HG02840 (cell line): ENCODE results near the gene SAMD4B.

Experiments used
- ATAC-seq: cut with Tn5 transposase; IDR thresholded peaks from one replicate; pipeline ENCODE4 v1.9.1; 2021; ENCODE audit warnings: mild to moderate bottlenecking, moderate library complexity, moderate number of reproducible peaks; ENCODE audit not compliant: unreplicated experiment, low FRiP score

SAMD4B gene

DNA sequence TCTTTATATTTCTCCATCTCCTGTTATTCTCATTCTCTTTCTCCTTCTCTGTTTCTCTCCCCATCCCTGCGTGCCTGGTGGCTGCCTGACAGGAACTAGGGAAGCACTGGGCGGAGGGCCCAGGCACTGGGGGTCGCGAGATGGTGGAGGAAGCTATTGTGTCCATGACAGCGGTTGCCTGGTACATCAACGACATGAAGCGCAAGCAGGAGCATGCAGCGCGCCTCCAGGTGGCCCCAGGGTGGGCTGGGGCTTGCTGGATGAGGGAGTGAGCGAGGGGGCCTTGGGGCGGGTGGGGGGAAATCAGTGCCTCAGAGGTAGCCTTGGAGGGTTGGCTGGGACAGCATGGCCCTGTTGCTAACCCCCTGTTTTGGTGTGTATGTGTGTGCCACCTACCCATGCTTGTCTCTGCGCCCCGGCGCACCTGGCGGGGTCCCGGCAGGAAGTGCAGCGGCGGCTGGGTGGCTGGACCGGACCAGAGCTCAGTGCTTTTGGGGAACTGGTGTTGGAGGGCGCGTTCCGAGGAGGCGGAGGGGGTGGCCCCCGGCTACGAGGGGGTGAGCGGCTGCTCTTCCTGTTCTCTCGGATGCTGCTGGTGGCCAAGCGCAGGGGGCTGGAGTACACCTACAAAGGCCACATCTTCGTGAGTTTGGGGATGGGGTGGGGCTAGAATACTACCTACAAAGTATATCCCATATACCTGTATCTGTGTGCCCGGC, 75.4 kb downstream of the SAMD4B start:
- ATAC-seq = no peak

DNA sequence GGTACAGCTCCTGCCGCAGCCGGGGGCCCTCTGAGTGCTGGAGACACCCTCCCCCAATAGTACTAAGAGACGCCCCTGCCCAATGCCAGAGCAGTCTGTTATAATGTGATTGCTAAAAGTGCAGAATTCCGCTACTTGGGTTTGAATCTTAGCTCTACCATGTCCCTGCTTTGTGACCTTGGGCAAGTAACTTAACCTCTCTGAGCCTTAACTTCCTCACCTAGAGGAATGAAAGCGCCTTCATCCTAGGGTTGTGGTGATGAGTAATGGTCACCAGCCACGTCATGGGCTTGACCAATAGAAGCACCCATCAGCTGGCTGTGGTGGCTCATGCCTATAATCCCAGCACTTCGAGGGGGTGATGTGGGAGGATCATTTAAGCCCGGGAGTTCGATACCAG, 76.8 kb downstream of the SAMD4B start:
- ATAC-seq = no peak

DNA sequence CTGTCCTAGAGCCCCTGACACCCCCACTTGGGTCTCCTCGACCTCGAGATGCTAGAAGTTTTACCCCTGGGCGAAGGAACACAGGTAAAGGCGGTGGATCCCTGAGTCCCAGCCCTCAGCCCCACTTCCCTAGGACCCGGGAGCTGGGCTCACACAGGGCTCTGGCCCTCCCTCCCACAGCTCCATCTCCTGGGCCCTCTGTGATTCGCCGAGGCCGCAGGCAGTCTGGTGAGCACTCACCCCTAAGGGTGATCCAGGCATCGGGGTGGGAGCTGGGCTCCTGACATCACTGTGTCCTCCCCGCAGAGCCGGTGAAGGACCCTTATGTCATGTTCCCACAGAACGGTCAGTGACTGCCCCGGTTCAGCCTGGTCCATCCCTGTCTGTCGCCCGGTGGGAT, 78.5 kb downstream of the SAMD4B start:
- ATAC-seq = no peak

DNA sequence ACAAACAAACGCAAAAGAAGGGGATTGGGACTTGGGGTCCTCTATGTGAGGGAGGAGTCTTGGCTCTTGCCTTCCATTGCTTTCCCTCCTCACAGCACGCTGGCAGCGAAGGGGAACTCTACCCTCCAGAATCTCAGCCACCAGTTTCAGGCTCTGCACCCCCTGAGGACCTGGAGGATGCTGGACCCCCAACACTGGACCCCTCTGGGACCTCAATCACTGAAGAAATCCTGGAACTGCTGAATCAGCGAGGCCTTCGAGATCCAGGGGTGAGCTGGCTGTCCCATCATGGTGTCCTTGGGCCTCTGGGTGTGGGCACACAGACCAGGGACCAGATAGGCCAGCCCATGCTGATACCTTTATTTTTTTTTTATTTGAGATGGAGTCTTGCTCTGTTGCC, 79.8 kb downstream of the SAMD4B start:
- no peak for ATAC-seq

DNA sequence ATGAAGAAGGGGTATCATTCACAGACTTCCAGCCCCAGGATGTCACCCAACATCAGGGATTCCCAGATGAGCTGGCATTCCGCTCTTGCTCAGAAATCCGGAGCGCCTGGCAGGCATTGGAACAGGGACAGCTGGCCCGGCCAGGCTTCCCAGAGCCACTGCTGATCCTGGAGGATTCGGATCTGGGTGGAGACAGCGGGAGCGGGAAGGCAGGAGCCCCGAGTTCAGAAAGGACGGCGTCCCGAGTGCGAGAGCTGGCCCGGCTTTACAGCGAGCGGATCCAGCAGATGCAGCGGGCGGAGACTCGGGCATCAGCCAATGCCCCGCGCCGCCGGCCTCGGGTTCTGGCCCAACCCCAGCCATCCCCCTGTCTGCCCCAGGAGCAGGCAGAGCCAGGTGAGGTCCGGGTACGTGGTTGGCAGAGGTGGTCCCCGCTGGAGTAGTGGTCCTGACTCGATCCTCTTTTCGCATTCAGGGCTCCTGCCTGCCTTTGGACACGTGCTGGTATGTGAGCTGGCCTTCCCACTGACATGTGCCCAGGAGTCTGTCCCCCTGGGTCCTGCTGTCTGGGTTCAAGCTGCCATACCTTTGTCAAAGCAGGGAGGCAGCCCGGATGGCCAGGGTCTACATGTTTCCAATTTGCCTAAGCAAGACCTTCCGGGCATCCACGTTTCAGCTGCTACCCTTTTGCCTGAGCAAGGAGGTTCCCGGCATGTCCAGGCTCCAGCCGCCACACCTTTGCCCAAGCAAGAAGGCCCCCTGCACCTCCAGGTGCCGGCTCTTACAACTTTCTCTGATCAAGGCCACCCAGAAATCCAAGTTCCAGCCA, 81.3 kb downstream of the SAMD4B start:
- no peak for ATAC-seq

DNA sequence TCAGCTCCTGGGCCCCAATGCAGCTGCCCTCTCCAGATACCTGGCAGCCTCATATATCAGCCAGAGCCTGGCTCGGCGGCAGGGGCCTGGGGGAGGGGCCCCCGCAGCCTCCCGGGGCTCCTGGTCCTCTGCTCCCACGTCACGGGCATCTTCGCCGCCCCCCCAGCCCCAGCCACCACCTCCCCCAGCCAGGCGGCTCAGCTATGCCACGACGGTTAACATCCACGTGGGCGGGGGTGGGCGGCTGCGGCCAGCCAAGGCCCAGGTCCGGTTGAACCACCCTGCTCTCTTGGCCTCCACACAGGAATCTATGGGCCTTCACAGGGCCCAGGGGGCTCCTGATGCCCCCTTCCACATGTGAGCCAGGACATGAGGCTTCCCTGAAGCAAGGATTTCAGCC, 82.7 kb downstream of the SAMD4B start:
- no peak for ATAC-seq

DNA sequence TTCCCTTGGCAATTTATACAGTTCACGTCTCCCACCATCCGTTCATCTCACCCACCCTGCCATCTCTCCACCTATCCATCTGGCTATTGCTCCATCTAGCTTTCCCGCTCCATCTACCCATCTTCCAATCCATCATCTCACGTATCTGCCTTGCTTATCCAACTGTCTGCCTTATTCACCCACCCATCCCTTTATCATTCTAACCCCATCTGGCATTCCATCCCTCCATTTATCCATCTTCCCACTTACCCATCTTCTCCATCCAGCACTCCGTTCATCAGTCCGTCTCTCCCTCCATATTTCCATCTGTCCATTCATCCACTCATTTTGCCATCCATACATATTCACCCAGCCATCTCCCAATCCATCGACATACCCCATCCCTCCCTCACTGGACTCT, 83.5 kb downstream of the SAMD4B start:
- ATAC-seq = no peak

DNA sequence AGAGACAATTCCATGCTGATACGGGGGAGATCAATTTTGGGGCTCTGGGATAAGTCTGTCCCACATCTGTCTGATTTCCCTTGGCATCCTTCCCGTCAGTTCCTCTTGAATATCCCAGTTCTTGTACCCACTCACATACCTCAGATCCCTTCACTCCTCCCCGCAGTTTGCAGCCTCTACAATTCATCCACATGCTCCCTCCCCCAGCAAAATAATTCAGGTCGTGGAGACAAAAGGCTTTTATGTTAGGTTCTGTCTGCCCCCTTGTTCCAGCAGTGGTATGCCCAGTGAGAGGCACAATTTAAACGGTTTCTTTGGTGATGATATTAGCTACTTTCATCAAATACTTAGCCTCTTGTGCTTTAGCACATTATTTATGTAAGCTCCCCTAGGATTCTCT, 83.9 kb downstream of the SAMD4B start:
- no peak for ATAC-seq

DNA sequence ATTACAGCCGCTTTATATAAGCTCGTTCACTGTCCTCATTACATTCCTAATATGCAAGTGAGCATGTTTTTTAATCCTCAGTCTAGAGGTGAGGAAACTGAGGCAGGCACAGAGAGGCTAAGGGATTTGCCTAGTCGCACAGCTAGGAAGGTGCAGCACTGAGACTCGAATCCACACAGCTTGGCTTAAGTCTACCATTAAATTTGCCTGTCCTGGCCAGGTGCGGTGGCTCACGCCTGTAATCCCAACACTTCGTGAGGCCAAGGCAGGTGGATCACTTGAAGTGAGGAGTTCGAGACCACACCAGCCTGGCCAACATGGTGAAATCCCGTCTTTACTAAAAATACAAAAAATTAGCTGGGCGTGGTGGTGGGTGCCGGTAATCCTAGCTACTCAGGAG, 85.5 kb downstream of the SAMD4B start:
- ATAC-seq = no peak

DNA sequence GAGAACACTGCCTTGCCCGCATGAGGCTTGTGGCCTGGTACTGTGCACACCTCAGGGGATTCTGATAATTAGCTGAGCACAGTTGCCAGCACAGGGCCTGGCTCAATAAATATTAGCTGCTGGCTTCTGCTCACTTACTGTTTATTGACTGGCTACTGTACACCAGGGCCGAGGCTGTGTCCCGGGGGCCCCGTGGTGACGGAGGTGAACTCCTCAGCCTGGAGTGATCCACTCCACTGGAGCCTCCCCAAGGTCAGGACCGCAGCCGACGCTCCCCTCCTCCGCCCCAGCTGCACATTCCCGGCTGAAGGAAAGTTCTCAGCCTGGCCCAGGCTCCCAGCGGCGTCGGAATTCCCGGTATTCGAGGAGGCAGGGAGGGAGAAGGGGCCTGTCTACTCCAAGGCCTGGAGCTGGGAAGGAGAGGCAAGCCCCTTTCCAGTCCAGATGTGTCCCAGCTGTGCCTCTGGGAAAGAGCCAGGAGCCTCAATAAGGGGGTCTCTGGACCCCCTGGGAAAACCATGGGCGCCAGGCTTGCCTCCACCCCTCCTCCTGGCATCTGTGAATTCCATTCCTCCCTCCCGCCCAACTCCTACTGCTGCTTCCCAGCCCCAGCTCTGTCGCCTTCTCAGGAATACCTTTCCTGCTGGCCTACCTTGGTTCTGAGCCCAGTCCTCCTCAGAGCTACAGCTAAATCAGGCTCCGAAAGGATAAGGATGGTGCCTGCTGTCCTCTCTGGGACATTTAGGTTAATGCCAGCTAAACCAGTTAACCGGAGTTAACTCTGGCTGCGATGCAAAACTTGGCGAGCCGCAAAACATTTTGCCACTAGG, 86.3 kb downstream of the SAMD4B start:
- ATAC-seq = no peak

DNA sequence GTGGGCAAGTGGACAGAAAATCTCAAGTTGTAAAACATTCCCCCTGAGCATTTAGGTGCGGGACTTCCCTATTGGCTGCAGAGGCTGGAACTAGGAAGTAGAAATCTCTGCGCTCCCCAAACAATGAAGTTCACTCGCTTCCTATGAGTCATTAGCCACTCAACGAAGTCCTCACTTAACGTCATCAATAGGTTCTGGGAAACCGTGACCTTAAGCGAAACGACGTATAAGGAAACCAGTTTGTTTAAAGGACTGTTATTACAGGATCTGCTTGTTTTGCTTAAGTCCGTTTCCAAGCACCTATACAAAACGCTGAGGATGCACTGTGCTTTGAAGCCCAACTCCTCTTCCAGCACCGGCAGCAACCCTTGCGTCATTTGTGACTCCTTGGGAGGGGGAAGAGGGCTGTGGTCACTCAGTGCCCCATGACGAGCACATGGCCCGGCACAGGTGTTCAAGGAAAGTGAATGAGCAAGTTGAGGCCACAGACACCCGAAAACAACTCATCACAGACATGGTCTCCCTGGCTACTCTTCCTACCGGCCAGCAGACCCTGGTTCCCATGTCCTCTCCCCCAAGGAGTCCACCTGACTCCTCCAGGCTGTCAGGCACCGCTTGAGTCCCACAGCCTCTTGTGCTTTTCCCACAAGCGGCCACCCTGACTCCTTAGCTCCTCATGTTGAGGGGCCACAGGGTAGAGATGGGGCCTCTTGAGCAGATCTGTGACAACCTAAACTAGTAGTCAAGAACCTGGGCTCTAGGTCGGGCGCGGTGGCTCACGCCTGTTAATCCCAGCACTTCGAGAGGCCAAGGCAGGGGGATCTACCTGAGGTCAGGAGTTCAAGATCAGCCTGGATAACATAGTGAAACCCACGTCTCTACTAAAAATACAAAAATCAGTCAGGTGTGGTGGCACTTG, 88.7 kb downstream of the SAMD4B start:
- ATAC-seq = no peak

DNA sequence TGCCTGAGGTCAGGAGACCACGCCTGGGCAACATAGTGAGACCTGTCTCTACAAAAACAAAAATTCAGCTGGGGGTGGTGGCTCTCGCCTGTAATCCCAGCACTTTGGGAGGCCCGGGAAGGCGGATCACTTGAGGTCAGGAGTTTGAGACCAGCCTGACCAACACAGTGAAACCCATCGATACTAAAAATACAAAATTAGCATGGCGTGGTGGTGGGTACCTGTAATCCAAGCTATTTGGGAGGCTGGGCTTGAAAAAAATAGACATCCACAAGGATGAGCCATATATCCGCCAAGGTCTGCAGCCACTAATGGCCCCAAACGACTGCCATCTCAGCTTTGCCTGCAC, 90.4 kb downstream of the SAMD4B start:
- no peak for ATAC-seq

DNA sequence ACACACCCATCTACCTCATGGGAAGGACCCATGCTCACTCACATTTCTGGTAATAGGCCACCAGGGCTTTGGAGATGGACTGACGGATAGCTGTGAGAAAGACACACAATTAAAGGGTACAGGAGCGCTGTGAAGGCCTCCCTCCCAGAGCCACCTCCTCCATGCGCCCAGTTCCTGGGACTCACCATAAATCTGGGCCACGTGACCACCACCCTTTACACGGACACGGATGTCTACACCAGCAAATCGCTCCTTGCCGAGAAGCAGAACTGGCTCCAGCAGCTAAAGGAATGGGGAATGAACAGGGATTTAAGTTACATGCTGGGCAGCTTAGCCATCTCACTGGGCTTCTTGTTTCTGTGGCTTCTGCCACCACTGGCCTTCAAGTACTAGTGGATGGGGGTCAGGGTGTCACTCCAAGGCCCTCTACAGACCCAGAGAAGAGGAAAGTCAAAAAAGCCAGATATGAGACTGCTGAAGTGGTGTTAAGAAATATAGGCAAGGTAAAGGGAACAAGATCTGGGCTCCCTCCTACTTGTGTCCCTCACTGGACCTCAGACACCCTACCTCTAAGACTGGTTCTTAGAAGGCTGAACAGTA, 91.4 kb downstream of the SAMD4B start:
- ATAC-seq = no peak

DNA sequence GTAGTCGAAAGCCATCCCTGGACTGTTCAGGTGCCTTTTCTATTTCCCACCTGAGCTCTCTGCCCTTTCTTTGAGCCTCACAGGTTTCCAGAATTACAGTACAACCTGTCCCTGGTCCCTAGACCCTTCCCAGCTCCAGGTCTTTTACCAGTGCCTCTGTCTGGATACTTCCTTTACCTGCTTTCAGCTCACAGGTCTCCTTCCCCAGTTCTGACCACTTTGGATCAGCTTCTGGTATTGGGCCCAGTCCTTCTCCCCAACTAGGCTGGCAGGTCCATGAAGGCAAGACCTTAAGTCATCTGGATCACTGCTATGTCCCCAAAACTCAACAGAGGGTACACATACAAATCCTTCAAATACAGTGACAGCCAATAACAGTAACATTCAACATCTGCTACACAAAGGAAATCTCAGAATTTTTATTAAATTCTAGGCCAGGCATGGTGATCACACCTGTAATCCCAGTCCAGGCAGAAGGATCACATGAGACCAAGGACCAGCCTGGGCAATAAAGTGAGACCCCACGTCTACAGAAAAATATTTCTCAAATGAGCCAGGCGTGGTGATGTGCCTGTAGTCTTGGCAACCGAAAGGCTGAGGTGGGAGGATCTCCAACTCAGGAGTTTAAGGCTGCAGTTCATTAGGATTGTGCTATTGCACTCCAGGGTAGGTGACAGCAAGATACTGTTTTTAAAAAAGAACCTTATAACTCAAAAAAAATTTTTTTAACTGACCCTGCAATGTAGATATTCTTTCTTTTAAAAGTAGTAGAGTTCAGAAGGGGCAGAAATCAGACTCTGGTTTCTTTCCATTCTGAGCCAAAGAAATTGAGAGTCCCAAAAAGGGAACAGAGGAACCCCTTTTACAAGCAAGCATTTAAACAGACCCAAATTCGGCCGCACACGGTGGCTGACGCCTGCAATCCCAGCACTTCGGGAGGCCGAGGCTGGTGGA, 92.2 kb downstream of the SAMD4B start:
- no peak for ATAC-seq
